DND-41 (cell line): ENCODE results near the gene APOM.

Source experiments
- ATAC-seq: fragments of 200-7000 bp; cut with Tn5 transposase; 3 replicates; pipeline ENCODE4 v1.9.1; 2021; ENCODE audit warnings: low read depth; ENCODE audit not compliant: insufficient read depth
- DNase-seq: peaks from one replicate; pipeline ENCODE4 v3.0.0-alpha.2; 2020
- H2AFZ ChIP-seq: 2 replicates; pipeline ENCODE4 v1.6.0; 2012; ENCODE audit warnings: low read depth, low read length
- H3K27ac ChIP-seq: 2 replicates; pipeline ENCODE4 v1.5.1; 2012; ENCODE audit warnings: low read length, inconsistent platforms
- H3K27me3 ChIP-seq: fragments of 200-600 bp; sonication (generic); 2 replicates; pipeline ENCODE4 v1.6.0; 2012; ENCODE audit warnings: low read length, mild to moderate bottlenecking, inconsistent platforms; ENCODE audit not compliant: insufficient read depth, poor library complexity
- H3K36me3 ChIP-seq: 2 replicates; pipeline ENCODE4 v1.5.1; 2012; ENCODE audit warnings: low read length, inconsistent platforms; ENCODE audit not compliant: insufficient read depth
- H3K4me1 ChIP-seq: 2 replicates; pipeline ENCODE4 v1.5.1; 2012; ENCODE audit warnings: mild to moderate bottlenecking, low read length; ENCODE audit not compliant: insufficient read depth
- H3K4me2 ChIP-seq: 2 replicates; pipeline ENCODE4 v1.6.0; 2012; ENCODE audit warnings: mild to moderate bottlenecking, moderate library complexity, low read length, inconsistent platforms; ENCODE audit not compliant: insufficient read depth
- H3K4me3 ChIP-seq, 2 experiments: fragments of 200-600 bp in 1 of 2; shearing (Covaris generic) in 1 of 2; 2 replicates each; pipeline ENCODE4 v1.5.1; 2012 to 2016; ENCODE audit warnings: inconsistent platforms in 2 of 2, low read length in 2 of 2, mild to moderate bottlenecking in 2 of 2, low read depth in 1 of 2, moderate library complexity in 1 of 2
- H3K79me2 ChIP-seq: 2 replicates; pipeline ENCODE4 v1.6.0; 2012; ENCODE audit warnings: low read length, inconsistent platforms; ENCODE audit not compliant: insufficient read depth
- H3K9ac ChIP-seq: 2 replicates; pipeline ENCODE4 v1.6.0; 2012; ENCODE audit warnings: low read depth, mild to moderate bottlenecking, inconsistent platforms, low read length, moderate library complexity
- H3K9me3 ChIP-seq: 2 replicates; pipeline ENCODE4 v1.5.1; 2012; ENCODE audit warnings: low read length, moderate library complexity, mild to moderate bottlenecking, inconsistent platforms; ENCODE audit not compliant: insufficient read depth, severe bottlenecking
- H4K20me1 ChIP-seq: 2 replicates; pipeline ENCODE4 v1.6.0; 2012; ENCODE audit warnings: low read length; ENCODE audit not compliant: insufficient read depth
- CTCF ChIP-seq: IDR thresholded peaks from 2 replicates; pipeline ENCODE4 v1.5.1; 2012; ENCODE audit warnings: borderline replicate concordance, low read length, moderate library complexity, mild to moderate bottlenecking; ENCODE audit not compliant: poor library complexity, severe bottlenecking; ENCODE audit errors: extremely low read depth
- EZH2 ChIP-seq: IDR thresholded peaks from 3 replicates; pipeline ENCODE4 v1.6.1; 2012; ENCODE audit warnings: borderline replicate concordance, low read depth, mild to moderate bottlenecking, moderate library complexity, low read length, inconsistent platforms; ENCODE audit not compliant: severe bottlenecking

Gene APOM

GRCh38 chr6:31665501-31666336 is 10.0 kb downstream of the APOM start, which contains the start of gene CSNK2B:
Gene CSNK2B (plus strand): TSS chr6:31666080. CDS start chr6:31666832, 752 bp downstream.
- no peak for TF ChIP-seq CTCF
- no peak for TF ChIP-seq EZH2
- H3K27ac ChIP-seq = peak within 1 kb of the TSS; percentile 96
- ATAC-seq (peak; percentile 79), DNase-seq (peak; percentile 99)
- H3K4me2 ChIP-seq = peak within 1 kb of the TSS; percentile 92
- H2AFZ ChIP-seq = peak within 1 kb of the TSS; percentile 79
- H3K9me3 ChIP-seq = no peaks in the 10 kb centered on the region
- peak within 1 kb of the TSS; percentile 88 to 91 for H3K4me3 ChIP-seq
- H3K27me3 ChIP-seq = no peaks in the 10 kb centered on the region
- peaks cover 85% of the 10 kb centered on the region for H3K79me2 ChIP-seq
- peak within 1 kb of the TSS; percentile 85 for H3K9ac ChIP-seq
- H3K4me1 ChIP-seq = peaks cover 65% of the 10 kb centered on the region
- peaks cover 17% of the 10 kb centered on the region; the same call in 1 of the 2 replicates for H4K20me1 ChIP-seq
- peaks cover 70% of the 10 kb centered on the region for H3K36me3 ChIP-seq

GRCh38 chr6:31666337-31666965 is 10.8 kb downstream of the APOM start:
- Histone ChIP-seq H3K27ac (peak overlapping the region; percentile 91), H3K4me3 (peak overlapping the region; percentile 88 to 91), H3K9ac (peak overlapping the region; percentile 85), H4K20me1 (peaks cover 20% of the 10 kb centered on the region; the same call in 1 of the 2 replicates), H3K27me3 (no peaks in the 10 kb centered on the region), H3K9me3 (no peaks in the 10 kb centered on the region), H3K4me2 (peak overlapping the region; percentile 85), H2AFZ (peak overlapping the region; percentile 79), H3K79me2 (peaks cover 79% of the 10 kb centered on the region), H3K36me3 (peaks cover 78% of the 10 kb centered on the region), H3K4me1 (peaks cover 58% of the 10 kb centered on the region)
- ATAC-seq (no peak), DNase-seq (no peak)
- TF ChIP-seq CTCF (no peak), EZH2 (no peak)

GRCh38 chr6:31669676-31670075 is 14.0 kb downstream of the APOM start, which contains the start of gene LY6G5B:
Gene LY6G5B (plus strand): TSS chr6:31669976. CDS start chr6:31670951, 975 bp downstream.
- no peak within 1 kb of the TSS for H2AFZ ChIP-seq
- peaks cover 27% of the 10 kb centered on the region for H3K4me1 ChIP-seq
- TF ChIP-seq EZH2 = no peak
- no peak for TF ChIP-seq CTCF
- ATAC-seq (no peak), DNase-seq (no peak)
- H4K20me1 ChIP-seq = peaks cover 20% of the 10 kb centered on the region; the same call in 1 of the 2 replicates
- peaks cover 47% of the 10 kb centered on the region for H3K79me2 ChIP-seq
- H3K4me3 ChIP-seq = no peak within 1 kb of the TSS
- no peak within 1 kb of the TSS for H3K9ac ChIP-seq
- H3K27me3 ChIP-seq = no peaks in the 10 kb centered on the region
- no peaks in the 10 kb centered on the region for H3K9me3 ChIP-seq
- H3K27ac ChIP-seq = no peak within 1 kb of the TSS
- H3K4me2 ChIP-seq = 0 out of 2 replicates have a peak within 1 kb of the TSS, but pooled peaks have one; percentile 0
- H3K36me3 ChIP-seq = peaks cover 65% of the 10 kb centered on the region
